ENCODE data around the gene HMX1. TPM values are rescaled to one million over a fixed set of nuclear protein-coding genes. Genes with fewer than 3 reads are reported as not detected.

HMX1 gene
- total RNA-seq, 1 donor from 2014 or later: not detected

- H3K4me3 ChIP-seq (ENCODE audit: low read depth, low read length): no peak overlapping the region
- TF ChIP-seq CTCF (conservative IDR thresholded peaks at IDR 0.05; ENCODE audit: low read depth, low read length): no peak
- DNase-seq (ENCODE audit: low read depth): no peak
Observed at GRCh38 chr4:8896071-8896470, 24.4 kb upstream of the HMX1 start.

- DNase-seq (ENCODE audit: low read depth): no peak
- TF ChIP-seq CTCF (conservative IDR thresholded peaks at IDR 0.05; ENCODE audit: low read depth, low read length): no peak
- H3K4me3 ChIP-seq (ENCODE audit: low read depth, low read length): no peak overlapping the region
Observed at GRCh38 chr4:8895295-8895694, 23.7 kb upstream of the HMX1 start.

- H3K4me3 ChIP-seq (ENCODE audit: low read depth, low read length): no peak overlapping the region
- no peak for DNase-seq (ENCODE audit: low read depth)
- TF ChIP-seq CTCF (conservative IDR thresholded peaks at IDR 0.05; ENCODE audit: low read depth, low read length): no peak
Observed at GRCh38 chr4:8894424-8894816, 22.8 kb upstream of the HMX1 start.

GRCh38 chr4:8893624-8894423 is 22.2 kb upstream of the HMX1 start:
- no peak for TF ChIP-seq CTCF (conservative IDR thresholded peaks at IDR 0.05; ENCODE audit: low read depth, low read length)
- no peak for DNase-seq (ENCODE audit: low read depth)
- H3K4me3 ChIP-seq (ENCODE audit: low read depth, low read length): no peak overlapping the region

DNA sequence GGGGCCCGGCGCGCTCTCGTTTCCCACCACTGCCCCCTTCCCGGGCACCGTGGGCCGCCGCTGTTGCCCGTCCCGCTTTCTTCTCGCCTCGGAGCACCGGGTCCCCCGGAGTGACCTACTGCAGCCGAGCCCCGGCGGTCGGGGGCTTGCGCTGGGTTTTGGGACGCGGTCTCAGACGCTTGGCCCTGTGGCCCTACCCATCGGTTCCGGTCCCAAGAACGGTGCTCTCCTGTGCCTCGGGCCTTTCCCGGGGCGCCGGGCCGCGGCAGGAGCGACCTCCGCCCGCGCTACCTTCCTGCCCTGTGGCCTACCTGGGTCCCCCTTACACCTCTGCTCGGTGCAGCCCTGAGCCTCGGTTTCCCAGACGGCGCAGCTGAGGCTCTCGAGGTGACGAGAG is 21.6 kb upstream of the HMX1 start:
- DNase-seq (ENCODE audit: low read depth): no peak
- no peak for TF ChIP-seq CTCF (conservative IDR thresholded peaks at IDR 0.05; ENCODE audit: low read depth, low read length)
- no peak overlapping the region for H3K4me3 ChIP-seq (ENCODE audit: low read depth, low read length)

DNA sequence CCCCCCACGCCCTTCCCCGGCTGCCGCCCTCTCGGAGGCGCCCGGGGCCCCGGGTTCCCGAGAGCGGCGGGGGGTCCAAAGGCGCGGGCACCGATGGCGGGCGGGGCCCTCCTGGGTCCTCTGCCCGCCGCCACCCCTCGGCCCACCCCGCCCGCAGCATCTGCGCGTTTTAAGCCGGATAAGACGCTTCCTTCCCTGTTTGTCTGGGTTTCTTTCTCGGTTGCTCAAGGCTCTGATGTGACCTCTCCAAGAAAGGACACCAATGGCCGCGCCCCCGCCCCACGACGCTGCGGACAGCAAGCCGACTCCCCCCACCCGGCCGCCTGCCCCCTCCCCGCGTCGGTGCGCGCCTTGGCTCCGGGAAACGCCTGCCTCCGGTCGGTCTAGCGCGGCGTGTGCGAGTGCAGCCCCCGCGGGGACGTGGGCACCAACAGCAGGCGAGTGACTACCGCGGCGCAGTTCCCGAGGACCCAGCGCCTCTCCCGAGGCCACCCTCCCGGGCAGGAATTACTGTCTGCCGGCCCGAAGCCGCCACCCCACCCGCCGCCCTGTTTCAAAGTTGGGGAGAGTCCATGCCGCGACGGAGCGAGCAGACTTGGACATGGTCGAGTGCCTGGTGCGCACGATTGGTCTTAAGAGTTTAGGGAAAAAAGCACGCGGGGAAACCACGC is 21.1 kb upstream of the HMX1 start:
- H3K4me3 ChIP-seq (ENCODE audit: low read depth, low read length): no peak overlapping the region
- TF ChIP-seq CTCF (conservative IDR thresholded peaks at IDR 0.05; ENCODE audit: low read depth, low read length): no peak
- no peak for DNase-seq (ENCODE audit: low read depth)

Measured in epithelial cell of proximal tubule (primary cell).